Breast epithelium (tissue), 4 donors: Measurements from ENCODE around the gene DUSP7. TPM values are rescaled to one million over a fixed set of nuclear protein-coding genes. Genes with fewer than 3 reads are reported as not detected.

ENCODE experiments used
- DNase-seq, 2 donors: peaks; one replicate each; pipeline ENCODE4 v3.0.0-alpha.2; 2019; ENCODE audit warnings: low spot score in 2 of 2
- H3K27ac ChIP-seq, 2 donors: fragments of 200-600 bp; sonication (generic) in 1 of 2; one replicate each; pipeline ENCODE4 v1.5.1; 2016 to 2019; ENCODE audit warnings: mild to moderate bottlenecking in 1 of 2
- H3K27me3 ChIP-seq, 2 donors: fragments of 200-600 bp; sonication (generic) in 1 of 2; one replicate each; pipeline versions ENCODE4 v1.5.1 to v1.6.0; 2017 to 2019; ENCODE audit warnings: control low read depth in 1 of 2, mild to moderate bottlenecking in 1 of 2
- H3K36me3 ChIP-seq: fragments of 200-600 bp; one replicate; pipeline ENCODE4 v1.5.1; 2019
- H3K4me1 ChIP-seq, 2 donors: fragments of 200-600 bp; sonication (generic); one replicate each; pipeline ENCODE4 v1.5.1; 2016 to 2019; ENCODE audit warnings: control low read depth in 1 of 2
- H3K4me3 ChIP-seq, 3 donors: fragments of 200-600 bp; sonication (generic); 1 replicate in 2 of 3; 2 replicates in 1 of 3; pipeline ENCODE4 v1.5.1; 2016 to 2019; ENCODE audit warnings: mild to moderate bottlenecking in 3 of 3, moderate library complexity in 2 of 3
- H3K9me3 ChIP-seq, 2 donors: fragments of 200-600 bp; sonication (generic) in 1 of 2; one replicate each; pipeline ENCODE4 v1.5.1; 2016 to 2019; ENCODE audit warnings: control low read depth in 1 of 2
- POLR2A ChIP-seq: fragments of 450-650 bp; IDR thresholded peaks from one replicate; pipeline ENCODE4 v1.6.1; 2016; ENCODE audit warnings: antibody characterized with exemption, mild to moderate bottlenecking, moderate library complexity
- POLR2AphosphoS5 ChIP-seq, 3 donors: sonication (generic); formaldehyde crosslinking; IDR thresholded peaks; one replicate each; pipeline ENCODE4 v1.6.1; 2017; ENCODE audit warnings: antibody characterized with exemption in 3 of 3
- intact Hi-C: fragments of 100-400 bp; cut with DNase I; formaldehyde crosslinking; loops from one replicate; pipeline ENCODE4 v1.15.1; 2023; ENCODE audit warnings: low total_unique reads
- total RNA-seq, 3 donors: library from RNA; depleted of rRNA; stranded (reverse); fragments of >200 nt; gene quantifications; one replicate each; pipeline ENCODE4 v1.1.0, GENCODE V29; 2016
- TF ChIP-seq, protein P1 (sequence below), 3 donors: fragments of 450-650 bp; IDR thresholded peaks; one replicate each; pipeline ENCODE4 v1.5.1; 2016 to 2017; ENCODE audit warnings: antibody characterized with exemption in 3 of 3, mild to moderate bottlenecking in 3 of 3, moderate library complexity in 3 of 3

The DUSP7 gene
- total RNA-seq, 3 donors from 2014 or later, result 7.0 to 11.1 (median 8.6) TPM

DNA sequence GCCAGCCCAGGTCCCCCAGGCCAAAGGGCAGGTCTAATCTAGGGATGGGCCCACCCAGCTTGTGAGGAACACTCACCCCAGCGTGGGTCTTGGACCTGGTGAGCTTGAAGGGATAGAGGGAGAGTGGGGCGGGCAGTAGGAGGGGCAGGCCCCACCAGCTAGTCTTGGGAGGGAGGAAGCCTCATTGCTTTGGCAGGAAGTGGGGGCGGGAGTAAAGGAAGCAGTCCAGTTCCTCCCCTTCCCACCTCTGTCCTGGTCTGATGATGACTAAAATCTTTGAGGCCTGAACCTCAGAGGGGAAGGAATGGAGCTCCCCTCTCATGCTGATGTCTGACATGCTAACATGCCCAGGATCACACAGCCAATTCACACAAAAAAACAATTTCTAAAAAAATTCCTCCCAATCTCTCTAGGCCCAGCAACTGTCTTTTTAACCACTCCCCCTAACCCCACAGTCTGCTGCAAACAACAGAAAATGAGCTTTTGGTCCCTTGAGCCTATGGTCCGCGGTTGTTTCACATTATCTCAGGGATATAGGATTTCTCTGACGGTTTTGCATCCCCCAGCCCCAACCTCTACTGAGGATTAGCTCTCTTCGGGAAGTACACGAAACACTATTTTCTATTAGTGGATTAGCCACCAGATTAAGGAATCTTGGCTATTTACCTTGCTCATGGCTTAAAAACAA is 30.7 kb upstream of the DUSP7 start:
- Histone ChIP-seq H3K9me3 (no peaks in the 10 kb centered on the region), H3K4me1 (no peaks in the 10 kb centered on the region), H3K36me3 (no peaks in the 10 kb centered on the region), H3K4me3 (no peak overlapping the region), H3K27me3 (no peaks in the 10 kb centered on the region), H3K27ac (peak overlapping the region in 1 of 2 donors; percentile 38)
- TF ChIP-seq POLR2A, result no peak
- TF ChIP-seq, protein P1, sequence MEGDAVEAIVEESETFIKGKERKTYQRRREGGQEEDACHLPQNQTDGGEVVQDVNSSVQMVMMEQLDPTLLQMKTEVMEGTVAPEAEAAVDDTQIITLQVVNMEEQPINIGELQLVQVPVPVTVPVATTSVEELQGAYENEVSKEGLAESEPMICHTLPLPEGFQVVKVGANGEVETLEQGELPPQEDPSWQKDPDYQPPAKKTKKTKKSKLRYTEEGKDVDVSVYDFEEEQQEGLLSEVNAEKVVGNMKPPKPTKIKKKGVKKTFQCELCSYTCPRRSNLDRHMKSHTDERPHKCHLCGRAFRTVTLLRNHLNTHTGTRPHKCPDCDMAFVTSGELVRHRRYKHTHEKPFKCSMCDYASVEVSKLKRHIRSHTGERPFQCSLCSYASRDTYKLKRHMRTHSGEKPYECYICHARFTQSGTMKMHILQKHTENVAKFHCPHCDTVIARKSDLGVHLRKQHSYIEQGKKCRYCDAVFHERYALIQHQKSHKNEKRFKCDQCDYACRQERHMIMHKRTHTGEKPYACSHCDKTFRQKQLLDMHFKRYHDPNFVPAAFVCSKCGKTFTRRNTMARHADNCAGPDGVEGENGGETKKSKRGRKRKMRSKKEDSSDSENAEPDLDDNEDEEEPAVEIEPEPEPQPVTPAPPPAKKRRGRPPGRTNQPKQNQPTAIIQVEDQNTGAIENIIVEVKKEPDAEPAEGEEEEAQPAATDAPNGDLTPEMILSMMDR (IDR thresholded peaks at IDR 0.05), result no peak
- no peak for TF ChIP-seq POLR2AphosphoS5 (IDR thresholded peaks at IDR 0.05)
- intact Hi-C loops, result no loop called here
- DNase-seq, result no peak

GRCh38 chr3:52086461-52086860 is 30.1 kb upstream of the DUSP7 start:
- H3K27ac ChIP-seq, result no peak overlapping the region
- no peaks in the 10 kb centered on the region for H3K36me3 ChIP-seq
- intact Hi-C loops, result no loop called here
- H3K4me3 ChIP-seq, result no peak overlapping the region
- no peaks in the 10 kb centered on the region for H3K9me3 ChIP-seq
- no peaks in the 10 kb centered on the region for H3K27me3 ChIP-seq
- TF ChIP-seq POLR2A (no peak), POLR2AphosphoS5 (IDR thresholded peaks at IDR 0.05) (no peak)
- TF ChIP-seq, protein P1 (IDR thresholded peaks at IDR 0.05), result no peak
- H3K4me1 ChIP-seq, result no peaks in the 10 kb centered on the region
- DNase-seq, result no peak

DNA sequence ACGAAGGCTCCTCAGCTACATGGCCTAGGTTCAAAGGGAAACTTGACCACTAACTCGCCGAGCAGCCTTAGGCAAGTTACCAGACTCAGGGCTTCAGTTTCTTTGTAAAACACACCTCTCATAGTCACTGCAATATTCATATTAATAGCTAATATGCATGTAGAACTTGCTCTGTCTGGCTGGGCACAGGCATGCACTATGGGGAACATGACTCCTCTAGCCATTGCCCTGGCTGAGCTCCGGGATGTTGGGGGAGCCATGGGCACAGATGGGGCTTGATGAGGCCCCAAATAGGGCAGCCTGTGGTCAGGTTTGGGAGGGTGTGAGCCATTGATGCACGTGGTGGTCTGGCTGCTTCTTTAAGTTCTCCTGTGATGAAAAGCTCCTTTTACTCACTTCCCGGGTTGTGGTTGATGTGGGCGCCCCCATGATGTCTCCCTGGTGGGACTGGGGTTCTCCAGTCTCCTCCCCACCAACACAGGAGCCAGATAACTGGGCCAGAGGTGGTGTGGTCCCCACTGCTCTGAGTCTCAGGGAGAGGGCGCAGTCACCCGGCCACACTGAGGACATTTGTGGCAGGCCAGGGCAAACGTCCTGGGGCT is 29.4 kb upstream of the DUSP7 start:
- no peak overlapping the region for H3K27ac ChIP-seq
- no peaks in the 10 kb centered on the region for H3K4me1 ChIP-seq
- intact Hi-C loops, result no loop called here
- H3K27me3 ChIP-seq, result no peaks in the 10 kb centered on the region
- no peaks in the 10 kb centered on the region for H3K36me3 ChIP-seq
- TF ChIP-seq POLR2AphosphoS5 (IDR thresholded peaks at IDR 0.05) (no peak), POLR2A (no peak)
- TF ChIP-seq, protein P1 (IDR thresholded peaks at IDR 0.05), result no peak
- no peaks in the 10 kb centered on the region for H3K9me3 ChIP-seq
- no peak for DNase-seq
- no peak overlapping the region for H3K4me3 ChIP-seq

GRCh38 chr3:52084954-52085680 is 28.7 kb upstream of the DUSP7 start:
- DNase-seq, result no peak
- Histone ChIP-seq H3K27ac (no peak overlapping the region), H3K9me3 (no peaks in the 10 kb centered on the region), H3K36me3 (no peaks in the 10 kb centered on the region), H3K4me1 (no peaks in the 10 kb centered on the region), H3K27me3 (no peaks in the 10 kb centered on the region), H3K4me3 (no peak overlapping the region)
- intact Hi-C loops, result no loop called here
- TF ChIP-seq POLR2A (no peak), POLR2AphosphoS5 (IDR thresholded peaks at IDR 0.05) (no peak)
- TF ChIP-seq, protein P1 (IDR thresholded peaks at IDR 0.05), result no peak
